Measurements from ENCODE around the gene COL15A1. TPM values are rescaled to one million over a fixed set of nuclear protein-coding genes. Genes with fewer than 3 reads are reported as not detected.
A peak's percentile ranks its signal among the peaks of the same experiment; 100 is the strongest.

Gene COL15A1
- total RNA-seq, 1 experiment from 2014 or later: 0.22 TPM

DNA sequence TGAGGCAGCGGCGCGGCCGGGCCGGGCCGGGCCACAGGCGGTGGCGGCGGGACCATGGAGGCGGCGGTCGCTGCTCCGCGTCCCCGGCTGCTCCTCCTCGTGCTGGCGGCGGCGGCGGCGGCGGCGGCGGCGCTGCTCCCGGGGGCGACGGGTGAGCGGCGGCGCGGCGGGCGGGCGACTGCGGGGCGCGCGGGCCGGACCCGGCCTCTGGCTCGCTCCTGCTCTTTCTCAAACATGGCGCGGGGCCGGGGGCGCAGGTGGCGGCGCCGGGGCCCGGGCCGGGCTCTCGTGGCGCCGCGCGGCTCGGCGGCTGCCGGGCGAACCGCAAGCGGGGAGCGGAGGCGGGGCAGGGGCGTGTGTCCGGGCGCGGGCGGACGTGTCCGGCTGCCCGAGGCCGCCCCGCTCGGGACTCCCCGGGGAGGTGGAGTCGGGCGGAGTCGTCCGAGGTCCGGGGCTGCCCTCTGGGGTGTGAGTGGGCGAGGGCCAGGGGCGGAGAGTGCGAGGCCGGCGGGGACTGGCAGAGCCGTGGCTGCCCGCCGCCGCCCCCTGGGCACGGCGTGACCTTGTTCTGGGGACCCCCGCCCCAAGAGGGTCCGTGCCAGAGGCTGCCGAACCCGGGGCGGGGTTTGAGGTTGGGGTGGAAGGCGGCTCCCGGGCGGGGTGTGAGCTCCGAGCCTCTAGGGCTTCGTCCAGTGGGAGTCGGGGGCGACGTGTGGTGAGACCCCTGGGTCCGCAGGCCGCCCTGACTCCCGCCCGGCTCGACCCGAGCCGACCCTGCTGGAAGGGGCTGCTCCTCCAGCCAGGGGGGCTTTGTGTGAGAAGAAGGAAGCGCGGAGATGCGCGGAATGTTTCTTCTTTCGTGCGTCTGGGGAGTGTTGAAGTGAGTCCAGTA is 161.7 kb downstream of the COL15A1 start:
- CTCF ChIA-PET: interaction anchor here (0.7 to 2.3 kb wide), 3 partner anchors 104 to 162 kb away, joined by 3 to 7 read pairs (median 4); partner anchors contain the start of gene COL15A1
- no peaks in the 10 kb centered on the region for H3K36me3 Mint-ChIP-seq
- H3K9me3 Mint-ChIP-seq: no peaks in the 10 kb centered on the region
- 0 out of 2 replicates have a peak overlapping the region, but pooled peaks have one; percentile 2 for H3K27ac Mint-ChIP-seq
- DNase-seq (ENCODE audit: low spot score) (peak; percentile 60), ATAC-seq (peak; percentile 14)
- H3K27me3 Mint-ChIP-seq (ENCODE audit: low read depth): peaks cover 18% of the 10 kb centered on the region
- 0 out of 2 replicates have a peak, but pooled peaks have one; percentile 40 for TF ChIP-seq ETV6 (CRISPR knock-in tag; IDR thresholded peaks at IDR 0.05)
- TF ChIP-seq, protein P1, sequence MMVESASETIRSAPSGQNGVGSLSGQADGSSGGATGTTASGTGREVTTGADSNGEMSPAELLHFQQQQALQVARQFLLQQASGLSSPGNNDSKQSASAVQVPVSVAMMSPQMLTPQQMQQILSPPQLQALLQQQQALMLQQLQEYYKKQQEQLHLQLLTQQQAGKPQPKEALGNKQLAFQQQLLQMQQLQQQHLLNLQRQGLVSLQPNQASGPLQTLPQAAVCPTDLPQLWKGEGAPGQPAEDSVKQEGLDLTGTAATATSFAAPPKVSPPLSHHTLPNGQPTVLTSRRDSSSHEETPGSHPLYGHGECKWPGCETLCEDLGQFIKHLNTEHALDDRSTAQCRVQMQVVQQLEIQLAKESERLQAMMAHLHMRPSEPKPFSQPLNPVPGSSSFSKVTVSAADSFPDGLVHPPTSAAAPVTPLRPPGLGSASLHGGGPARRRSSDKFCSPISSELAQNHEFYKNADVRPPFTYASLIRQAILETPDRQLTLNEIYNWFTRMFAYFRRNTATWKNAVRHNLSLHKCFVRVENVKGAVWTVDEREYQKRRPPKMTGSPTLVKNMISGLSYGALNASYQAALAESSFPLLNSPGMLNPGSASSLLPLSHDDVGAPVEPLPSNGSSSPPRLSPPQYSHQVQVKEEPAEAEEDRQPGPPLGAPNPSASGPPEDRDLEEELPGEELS (CRISPR knock-in tag; IDR thresholded peaks at IDR 0.05): peak; percentile 39; the same call in 1 of the 2 replicates
- peak; percentile 67; the same call in 1 of the 2 replicates for TF ChIP-seq ZNF671 (CRISPR knock-in tag; IDR thresholded peaks at IDR 0.05)
- TF ChIP-seq GRHL2 (CRISPR knock-in tag; IDR thresholded peaks at IDR 0.05; ENCODE audit: insufficient replicate concordance, severe bottlenecking): no peak
- POLR2A ChIA-PET: interaction anchor here (0.6 to 1.8 kb wide), 2 partner anchors 107 to 117 kb away, joined by 3 to 5 read pairs; no protein-coding TSS in a partner anchor
- H3K4me3 Mint-ChIP-seq: peak overlapping the region; percentile 82
- H3K4me1 Mint-ChIP-seq: peaks cover 42% of the 10 kb centered on the region

DNA sequence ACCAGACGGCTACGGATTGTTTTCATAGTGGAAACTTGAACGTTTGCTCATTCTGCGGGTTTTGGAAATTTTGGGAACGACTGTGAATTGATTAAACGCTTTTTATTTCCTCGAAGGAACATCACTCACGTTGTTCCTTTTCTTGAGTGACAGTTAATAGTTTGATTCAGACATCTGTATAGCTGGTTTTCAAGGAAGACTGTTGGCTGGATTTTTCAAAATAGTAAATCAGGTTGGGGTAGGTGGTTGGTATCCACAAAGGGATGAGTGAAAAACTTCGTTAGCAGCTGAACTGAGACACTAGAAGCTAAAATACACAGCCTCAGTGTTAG is 162.3 kb downstream of the COL15A1 start:
- ChIA-PET POLR2A (interaction anchor here (1.8 kb wide), 1 partner anchor 108 kb away, joined by 5 read pairs; no protein-coding TSS in a partner anchor), CTCF (no interaction called here)
- Mint-ChIP-seq H3K9me3 (no peaks in the 10 kb centered on the region), H3K4me1 (peaks cover 42% of the 10 kb centered on the region), H3K36me3 (no peaks in the 10 kb centered on the region), H3K4me3 (peak overlapping the region; percentile 82), H3K27ac (0 out of 2 replicates have a peak overlapping the region, but pooled peaks have one; percentile 2), H3K27me3 (ENCODE audit: low read depth) (peaks cover 18% of the 10 kb centered on the region)
- TF ChIP-seq, protein P2, sequence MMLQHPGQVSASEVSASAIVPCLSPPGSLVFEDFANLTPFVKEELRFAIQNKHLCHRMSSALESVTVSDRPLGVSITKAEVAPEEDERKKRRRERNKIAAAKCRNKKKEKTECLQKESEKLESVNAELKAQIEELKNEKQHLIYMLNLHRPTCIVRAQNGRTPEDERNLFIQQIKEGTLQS (CRISPR knock-in tag; conservative IDR thresholded peaks at IDR 0.05): no peak
- TF ChIP-seq, protein P3, sequence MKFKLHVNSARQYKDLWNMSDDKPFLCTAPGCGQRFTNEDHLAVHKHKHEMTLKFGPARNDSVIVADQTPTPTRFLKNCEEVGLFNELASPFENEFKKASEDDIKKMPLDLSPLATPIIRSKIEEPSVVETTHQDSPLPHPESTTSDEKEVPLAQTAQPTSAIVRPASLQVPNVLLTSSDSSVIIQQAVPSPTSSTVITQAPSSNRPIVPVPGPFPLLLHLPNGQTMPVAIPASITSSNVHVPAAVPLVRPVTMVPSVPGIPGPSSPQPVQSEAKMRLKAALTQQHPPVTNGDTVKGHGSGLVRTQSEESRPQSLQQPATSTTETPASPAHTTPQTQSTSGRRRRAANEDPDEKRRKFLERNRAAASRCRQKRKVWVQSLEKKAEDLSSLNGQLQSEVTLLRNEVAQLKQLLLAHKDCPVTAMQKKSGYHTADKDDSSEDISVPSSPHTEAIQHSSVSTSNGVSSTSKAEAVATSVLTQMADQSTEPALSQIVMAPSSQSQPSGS (CRISPR knock-in tag; IDR thresholded peaks at IDR 0.05; ENCODE audit: borderline replicate concordance, low read depth): no peak
- TF ChIP-seq ZNF138 (CRISPR knock-in tag; conservative IDR thresholded peaks at IDR 0.05) (no peak), NR3C1 (CRISPR knock-in tag; conservative IDR thresholded peaks at IDR 0.05; ENCODE audit: low read depth) (no peak), IRF2 (CRISPR knock-in tag; IDR thresholded peaks at IDR 0.05; ENCODE audit: borderline replicate concordance, low read depth) (no peak), NFE2L1 (CRISPR knock-in tag; IDR thresholded peaks at IDR 0.05) (no peak), EMX1 (CRISPR knock-in tag; IDR thresholded peaks at IDR 0.05) (no peak), ZNF396 (CRISPR knock-in tag; IDR thresholded peaks at IDR 0.05; ENCODE audit: borderline replicate concordance) (no peak), SOX15 (CRISPR knock-in tag; IDR thresholded peaks at IDR 0.05) (no peak)
- TF ChIP-seq, protein P4, sequence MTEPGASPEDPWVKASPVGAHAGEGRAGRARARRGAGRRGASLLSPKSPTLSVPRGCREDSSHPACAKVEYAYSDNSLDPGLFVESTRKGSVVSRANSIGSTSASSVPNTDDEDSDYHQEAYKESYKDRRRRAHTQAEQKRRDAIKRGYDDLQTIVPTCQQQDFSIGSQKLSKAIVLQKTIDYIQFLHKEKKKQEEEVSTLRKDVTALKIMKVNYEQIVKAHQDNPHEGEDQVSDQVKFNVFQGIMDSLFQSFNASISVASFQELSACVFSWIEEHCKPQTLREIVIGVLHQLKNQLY (CRISPR knock-in tag; IDR thresholded peaks at IDR 0.05): no peak
- TF ChIP-seq, protein P5, sequence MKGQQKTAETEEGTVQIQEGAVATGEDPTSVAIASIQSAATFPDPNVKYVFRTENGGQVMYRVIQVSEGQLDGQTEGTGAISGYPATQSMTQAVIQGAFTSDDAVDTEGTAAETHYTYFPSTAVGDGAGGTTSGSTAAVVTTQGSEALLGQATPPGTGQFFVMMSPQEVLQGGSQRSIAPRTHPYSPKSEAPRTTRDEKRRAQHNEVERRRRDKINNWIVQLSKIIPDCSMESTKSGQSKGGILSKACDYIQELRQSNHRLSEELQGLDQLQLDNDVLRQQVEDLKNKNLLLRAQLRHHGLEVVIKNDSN (CRISPR knock-in tag; IDR thresholded peaks at IDR 0.05): no peak
- TF ChIP-seq, protein P6, sequence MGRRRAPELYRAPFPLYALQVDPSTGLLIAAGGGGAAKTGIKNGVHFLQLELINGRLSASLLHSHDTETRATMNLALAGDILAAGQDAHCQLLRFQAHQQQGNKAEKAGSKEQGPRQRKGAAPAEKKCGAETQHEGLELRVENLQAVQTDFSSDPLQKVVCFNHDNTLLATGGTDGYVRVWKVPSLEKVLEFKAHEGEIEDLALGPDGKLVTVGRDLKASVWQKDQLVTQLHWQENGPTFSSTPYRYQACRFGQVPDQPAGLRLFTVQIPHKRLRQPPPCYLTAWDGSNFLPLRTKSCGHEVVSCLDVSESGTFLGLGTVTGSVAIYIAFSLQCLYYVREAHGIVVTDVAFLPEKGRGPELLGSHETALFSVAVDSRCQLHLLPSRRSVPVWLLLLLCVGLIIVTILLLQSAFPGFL (CRISPR knock-in tag; IDR thresholded peaks at IDR 0.05; ENCODE audit: borderline replicate concordance): no peak
- no peak for ATAC-seq
- DNase-seq (ENCODE audit: low spot score): no peak

Measured in WTC11 (cell line).